Measurements from ENCODE around the gene LILRB4.
"Not testable (repeated sequence)": the region's sequence is repeated elsewhere in the genome, so short reads cannot be mapped to it uniquely, and the experiment has no call there.

The LILRB4 gene

DNA sequence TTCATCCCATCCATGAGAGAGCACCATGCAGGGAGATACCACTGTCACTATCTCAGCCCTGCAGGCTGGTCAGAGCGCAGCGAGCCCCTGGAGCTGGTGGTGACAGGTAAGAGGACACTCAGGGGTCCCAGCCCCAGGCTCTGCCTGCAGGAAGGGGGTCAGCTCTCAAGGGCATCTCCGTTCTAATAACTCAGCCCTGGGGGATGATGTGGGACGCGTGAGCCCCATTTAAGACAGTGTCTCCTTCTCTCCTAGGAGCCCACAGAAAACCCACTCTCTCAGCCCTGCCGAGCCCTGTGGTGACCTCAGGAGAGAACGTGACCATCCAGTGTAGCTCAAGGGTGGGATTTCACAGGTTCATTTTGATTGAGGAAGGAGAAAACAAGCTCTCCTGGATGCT, 46.0 kb downstream of the LILRB4 start:
- Histone ChIP-seq H3K4me3 (ENCODE audit: low read depth in 1 of 2, low read length in 1 of 2) (no peak overlapping the region), H3K36me3 (no peaks in the 10 kb centered on the region), H3K4me1 (ENCODE audit: control insufficient read depth in 1 of 2, insufficient read depth in 1 of 2, low read depth in 1 of 2, low read length in 1 of 2) (no peaks in the 10 kb centered on the region), H3K27ac (no peak overlapping the region), H3K27me3 (peaks cover 11% of the 10 kb centered on the region), H3K9me3 (no peaks in the 10 kb centered on the region)
- TF ChIP-seq, protein P1, sequence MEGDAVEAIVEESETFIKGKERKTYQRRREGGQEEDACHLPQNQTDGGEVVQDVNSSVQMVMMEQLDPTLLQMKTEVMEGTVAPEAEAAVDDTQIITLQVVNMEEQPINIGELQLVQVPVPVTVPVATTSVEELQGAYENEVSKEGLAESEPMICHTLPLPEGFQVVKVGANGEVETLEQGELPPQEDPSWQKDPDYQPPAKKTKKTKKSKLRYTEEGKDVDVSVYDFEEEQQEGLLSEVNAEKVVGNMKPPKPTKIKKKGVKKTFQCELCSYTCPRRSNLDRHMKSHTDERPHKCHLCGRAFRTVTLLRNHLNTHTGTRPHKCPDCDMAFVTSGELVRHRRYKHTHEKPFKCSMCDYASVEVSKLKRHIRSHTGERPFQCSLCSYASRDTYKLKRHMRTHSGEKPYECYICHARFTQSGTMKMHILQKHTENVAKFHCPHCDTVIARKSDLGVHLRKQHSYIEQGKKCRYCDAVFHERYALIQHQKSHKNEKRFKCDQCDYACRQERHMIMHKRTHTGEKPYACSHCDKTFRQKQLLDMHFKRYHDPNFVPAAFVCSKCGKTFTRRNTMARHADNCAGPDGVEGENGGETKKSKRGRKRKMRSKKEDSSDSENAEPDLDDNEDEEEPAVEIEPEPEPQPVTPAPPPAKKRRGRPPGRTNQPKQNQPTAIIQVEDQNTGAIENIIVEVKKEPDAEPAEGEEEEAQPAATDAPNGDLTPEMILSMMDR (IDR thresholded peaks at IDR 0.05) = no peak

DNA sequence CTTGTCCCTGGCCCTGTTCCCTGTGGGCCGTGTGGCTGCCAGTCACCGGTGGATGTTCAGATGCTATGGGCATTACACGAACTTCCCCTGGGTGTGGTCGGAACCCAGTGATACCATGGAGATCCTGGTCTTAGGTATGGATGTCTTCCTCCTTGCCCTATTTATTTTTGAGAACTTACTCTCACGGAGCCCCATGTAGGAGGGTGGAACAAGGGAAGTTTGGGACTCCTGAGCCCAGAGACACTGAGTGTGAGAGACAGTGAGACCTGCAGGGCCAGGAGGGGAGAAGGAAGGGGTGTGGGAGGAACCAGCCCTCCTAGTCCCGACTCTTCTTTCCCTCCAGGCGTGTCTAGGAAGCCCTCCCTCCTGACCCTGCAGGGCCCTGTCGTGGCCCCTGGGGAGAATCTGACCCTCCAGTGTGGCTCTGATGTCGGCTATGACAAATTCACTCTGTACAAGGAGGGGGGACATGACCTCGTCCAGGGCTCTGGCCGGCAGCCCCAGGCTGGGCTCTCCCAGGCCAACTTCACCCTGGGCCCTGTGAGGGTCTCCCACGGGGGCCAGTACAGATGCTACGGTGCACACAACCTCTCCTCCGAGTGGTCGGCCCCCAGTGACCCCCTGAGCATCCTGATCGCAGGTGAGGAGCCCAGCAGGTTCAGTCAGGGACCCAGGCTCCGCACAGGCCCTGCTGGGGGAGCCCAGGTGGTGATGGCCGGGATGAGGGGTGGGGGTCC, 46.6 kb downstream of the LILRB4 start:
- Histone ChIP-seq H3K36me3 (no peaks in the 10 kb centered on the region), H3K27ac (no peak overlapping the region), H3K9me3 (no peaks in the 10 kb centered on the region), H3K27me3 (peaks cover 5% of the 10 kb centered on the region), H3K4me3 (ENCODE audit: low read depth in 1 of 2, low read length in 1 of 2) (no peak overlapping the region), H3K4me1 (ENCODE audit: control insufficient read depth in 1 of 2, insufficient read depth in 1 of 2, low read depth in 1 of 2, low read length in 1 of 2) (no peaks in the 10 kb centered on the region)
- TF ChIP-seq, protein P1 (IDR thresholded peaks at IDR 0.05) = no peak

- H3K36me3 ChIP-seq; H3K27me3 ChIP-seq; H3K27ac ChIP-seq; H3K4me1 ChIP-seq (ENCODE audit: control insufficient read depth in 1 of 2, insufficient read depth in 1 of 2, low read depth in 1 of 2, low read length in 1 of 2); H3K9me3 ChIP-seq; H3K4me3 ChIP-seq (ENCODE audit: low read depth in 1 of 2, low read length in 1 of 2): not testable (repeated sequence)
Measured at GRCh38 chr19:54709956-54710355, 47.2 kb downstream of the LILRB4 start.
